HG02970 (cell line): ENCODE measurements around the gene CTAGE4.
"Not testable (repeated sequence)": the region's sequence is repeated elsewhere in the genome, so short reads cannot be mapped to it uniquely, and the experiment has no call there.

Source experiments
- ATAC-seq: cut with Tn5 transposase; IDR thresholded peaks from one replicate; pipeline ENCODE4 v1.9.1; 2021; ENCODE audit warnings: mild to moderate bottlenecking, moderate library complexity, moderate number of reproducible peaks; ENCODE audit not compliant: unreplicated experiment, low FRiP score

The CTAGE4 gene

GRCh38 chr7:144203086-144203485 lies 19.8 kb downstream of the CTAGE4 start:
- not testable (repeated sequence) for ATAC-seq

GRCh38 chr7:144205306-144205705 lies 22.0 kb downstream of the CTAGE4 start:
- not testable (repeated sequence) for ATAC-seq

GRCh38 chr7:144217200-144217599 lies 33.9 kb downstream of the CTAGE4 start:
- ATAC-seq, result not testable (repeated sequence)

- ATAC-seq, result not testable (repeated sequence)
Observed at GRCh38 chr7:144218581-144218980, 35.3 kb downstream of the CTAGE4 start.

- not testable (repeated sequence) for ATAC-seq
Observed at GRCh38 chr7:144219149-144219548, 35.9 kb downstream of the CTAGE4 start.

GRCh38 chr7:144220531-144220930 lies 37.3 kb downstream of the CTAGE4 start:
- not testable (repeated sequence) for ATAC-seq

- ATAC-seq, result not testable (repeated sequence)
Observed at GRCh38 chr7:144223675-144224074, 40.4 kb downstream of the CTAGE4 start.

- ATAC-seq, result not testable (repeated sequence)
Observed at GRCh38 chr7:144226866-144227265, 43.6 kb downstream of the CTAGE4 start.

GRCh38 chr7:144228810-144229209 lies 45.5 kb downstream of the CTAGE4 start:
- not testable (repeated sequence) for ATAC-seq

- ATAC-seq, result not testable (repeated sequence)
Observed at GRCh38 chr7:144231027-144231426, 47.8 kb downstream of the CTAGE4 start.

- ATAC-seq, result not testable (repeated sequence)
Observed at GRCh38 chr7:144233039-144233438, 49.8 kb downstream of the CTAGE4 start.
